ENCODE data around the gene PODNL1. TPM values are rescaled to one million over a fixed set of nuclear protein-coding genes. Genes with fewer than 3 reads are reported as not detected.
A peak's percentile ranks its signal among the peaks of the same experiment; 100 is the strongest.
"Not testable (repeated sequence)": the region's sequence is repeated elsewhere in the genome, so short reads cannot be mapped to it uniquely, and the experiment has no call there.

Gene PODNL1
- total RNA-seq, 1 donor from 2014 or later, result not detected

DNA sequence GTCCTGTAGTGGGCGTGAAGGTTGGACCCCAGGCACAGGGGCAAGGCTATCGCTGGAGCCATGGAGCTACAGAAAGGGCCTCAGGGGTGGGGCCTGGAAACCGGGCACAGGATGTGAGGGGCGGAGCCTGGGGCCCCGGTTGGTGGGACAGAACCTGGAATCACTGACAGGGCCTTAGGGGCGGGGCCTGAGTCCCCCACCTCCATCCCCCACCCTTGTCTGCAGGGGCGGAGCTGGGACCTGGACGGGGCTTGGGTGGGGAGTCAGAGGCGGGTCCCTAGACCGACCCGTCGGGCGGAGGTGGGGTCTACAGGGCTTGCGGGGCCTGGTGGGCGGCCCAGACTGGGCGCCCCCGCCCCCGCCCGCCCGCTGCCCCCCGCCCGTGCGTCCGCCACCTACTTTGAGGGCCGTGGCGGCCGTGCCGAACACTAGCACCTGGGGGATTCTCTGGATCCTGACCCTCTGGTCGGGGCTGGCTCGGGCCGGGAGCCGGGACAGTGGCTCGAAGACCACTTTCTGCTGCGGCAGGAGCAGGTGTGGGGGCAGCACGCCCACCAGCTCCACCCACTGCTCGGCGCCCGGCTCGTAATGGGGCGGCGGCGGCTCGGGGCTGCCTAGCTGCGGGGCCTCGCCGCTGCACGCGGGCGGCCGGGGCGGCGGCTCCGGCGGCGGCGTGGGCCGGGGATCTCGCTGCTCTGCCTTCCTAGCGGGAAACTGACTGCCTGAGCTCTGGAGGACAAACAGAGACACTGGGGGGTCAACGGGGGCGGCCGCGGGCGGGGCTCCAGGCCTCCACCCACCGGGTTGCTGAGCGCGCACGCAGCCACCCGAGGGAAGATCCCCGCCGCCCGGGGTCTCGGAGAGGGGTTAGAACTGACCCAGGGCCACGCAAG, 40.4 kb upstream of the PODNL1 start:
- Mint-ChIP-seq H3K4me1 (ENCODE audit: low read depth) (peaks cover 2% of the 10 kb centered on the region), H3K36me3 (ENCODE audit: insufficient read depth) (peaks cover 9% of the 10 kb centered on the region), H3K9me3 (ENCODE audit: low read depth) (no peaks in the 10 kb centered on the region), H3K27me3 (no peaks in the 10 kb centered on the region), H3K4me3 (ENCODE audit: low read depth) (peak overlapping the region; percentile 49), H3K27ac (no peak overlapping the region)
- peak; percentile 75 for DNase-seq (ENCODE audit: low spot score, unreplicated experiment)
- TF ChIP-seq, protein P1, sequence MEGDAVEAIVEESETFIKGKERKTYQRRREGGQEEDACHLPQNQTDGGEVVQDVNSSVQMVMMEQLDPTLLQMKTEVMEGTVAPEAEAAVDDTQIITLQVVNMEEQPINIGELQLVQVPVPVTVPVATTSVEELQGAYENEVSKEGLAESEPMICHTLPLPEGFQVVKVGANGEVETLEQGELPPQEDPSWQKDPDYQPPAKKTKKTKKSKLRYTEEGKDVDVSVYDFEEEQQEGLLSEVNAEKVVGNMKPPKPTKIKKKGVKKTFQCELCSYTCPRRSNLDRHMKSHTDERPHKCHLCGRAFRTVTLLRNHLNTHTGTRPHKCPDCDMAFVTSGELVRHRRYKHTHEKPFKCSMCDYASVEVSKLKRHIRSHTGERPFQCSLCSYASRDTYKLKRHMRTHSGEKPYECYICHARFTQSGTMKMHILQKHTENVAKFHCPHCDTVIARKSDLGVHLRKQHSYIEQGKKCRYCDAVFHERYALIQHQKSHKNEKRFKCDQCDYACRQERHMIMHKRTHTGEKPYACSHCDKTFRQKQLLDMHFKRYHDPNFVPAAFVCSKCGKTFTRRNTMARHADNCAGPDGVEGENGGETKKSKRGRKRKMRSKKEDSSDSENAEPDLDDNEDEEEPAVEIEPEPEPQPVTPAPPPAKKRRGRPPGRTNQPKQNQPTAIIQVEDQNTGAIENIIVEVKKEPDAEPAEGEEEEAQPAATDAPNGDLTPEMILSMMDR (IDR thresholded peaks at IDR 0.05; ENCODE audit: unreplicated experiment), result no peak

DNA sequence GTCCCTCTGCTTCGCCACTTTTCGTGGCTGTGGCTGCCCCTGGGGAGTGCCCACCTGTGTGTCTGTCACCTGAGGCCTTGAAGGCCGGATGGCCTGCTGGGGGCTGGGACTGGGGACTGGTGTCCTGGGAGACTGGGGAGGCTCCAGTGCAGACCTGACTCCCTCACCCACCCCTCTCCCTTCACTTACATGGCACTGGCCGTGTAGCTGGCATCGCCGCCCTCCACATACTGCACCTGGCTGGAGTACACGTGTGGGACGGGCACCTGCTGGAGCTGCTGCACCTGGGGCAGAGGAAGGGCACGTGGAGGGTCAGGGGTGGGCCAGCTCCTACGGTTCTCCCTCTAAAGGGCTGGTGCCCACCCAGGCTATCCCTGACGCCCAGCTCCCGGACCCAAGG, 39.6 kb upstream of the PODNL1 start:
- DNase-seq (ENCODE audit: low spot score, unreplicated experiment), result no peak
- Mint-ChIP-seq H3K4me3 (ENCODE audit: low read depth) (peak overlapping the region; percentile 49), H3K4me1 (ENCODE audit: low read depth) (peaks cover 2% of the 10 kb centered on the region), H3K27me3 (no peaks in the 10 kb centered on the region), H3K27ac (no peak overlapping the region), H3K36me3 (ENCODE audit: insufficient read depth) (peaks cover 11% of the 10 kb centered on the region), H3K9me3 (ENCODE audit: low read depth) (no peaks in the 10 kb centered on the region)
- TF ChIP-seq, protein P1 (IDR thresholded peaks at IDR 0.05; ENCODE audit: unreplicated experiment), result no peak

DNA sequence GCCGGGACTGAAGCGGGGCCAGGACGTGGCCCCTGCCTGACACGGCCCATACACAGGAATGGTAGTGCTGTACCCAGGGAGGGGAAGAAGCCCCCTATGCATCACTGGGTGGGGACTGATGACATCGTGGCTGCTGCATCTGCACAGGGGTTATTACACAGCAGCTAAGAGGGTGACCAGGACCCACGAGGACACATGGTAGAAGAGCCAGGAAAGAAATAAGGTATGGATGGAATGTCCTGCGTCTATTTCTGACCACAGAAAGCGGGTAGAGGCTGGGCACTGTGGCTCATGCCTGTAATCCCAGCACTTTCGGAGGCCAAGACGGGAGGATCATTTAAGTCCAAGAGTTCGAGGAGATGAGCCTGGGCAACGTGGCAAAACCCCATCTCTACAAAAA, 38.2 kb upstream of the PODNL1 start:
- peaks cover 2% of the 10 kb centered on the region for H3K4me1 Mint-ChIP-seq (ENCODE audit: low read depth)
- TF ChIP-seq, protein P1 (IDR thresholded peaks at IDR 0.05; ENCODE audit: unreplicated experiment), result no peak
- no peak overlapping the region for H3K4me3 Mint-ChIP-seq (ENCODE audit: low read depth)
- H3K9me3 Mint-ChIP-seq (ENCODE audit: low read depth), result no peaks in the 10 kb centered on the region
- DNase-seq (ENCODE audit: low spot score, unreplicated experiment), result no peak
- H3K27ac Mint-ChIP-seq, result no peak overlapping the region
- no peaks in the 10 kb centered on the region for H3K27me3 Mint-ChIP-seq
- peaks cover 11% of the 10 kb centered on the region for H3K36me3 Mint-ChIP-seq (ENCODE audit: insufficient read depth)

DNA sequence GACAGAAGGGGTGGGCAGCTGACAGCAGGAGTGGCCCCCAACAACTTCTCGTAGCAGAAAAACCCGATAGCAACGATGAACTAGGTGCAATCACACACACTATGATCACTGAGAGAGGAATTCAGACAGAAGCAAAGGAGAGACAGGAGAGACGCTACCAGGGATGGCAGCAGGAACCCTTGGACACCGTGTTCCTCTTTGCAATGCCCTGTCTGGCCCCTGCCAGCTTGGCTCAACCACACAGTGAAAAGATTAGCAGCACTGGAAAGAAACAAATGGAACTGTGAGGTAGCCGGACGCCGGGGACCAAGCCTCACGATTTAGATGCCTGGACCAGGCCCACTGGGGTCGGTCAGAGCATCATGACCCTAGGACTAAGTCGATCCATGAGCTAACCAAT, 37.7 kb upstream of the PODNL1 start:
- TF ChIP-seq, protein P1 (IDR thresholded peaks at IDR 0.05; ENCODE audit: unreplicated experiment), result no peak
- H3K36me3 Mint-ChIP-seq (ENCODE audit: insufficient read depth), result peaks cover 11% of the 10 kb centered on the region
- H3K4me3 Mint-ChIP-seq (ENCODE audit: low read depth), result no peak overlapping the region
- no peak overlapping the region for H3K27ac Mint-ChIP-seq
- no peaks in the 10 kb centered on the region for H3K9me3 Mint-ChIP-seq (ENCODE audit: low read depth)
- no peak for DNase-seq (ENCODE audit: low spot score, unreplicated experiment)
- peaks cover 2% of the 10 kb centered on the region for H3K4me1 Mint-ChIP-seq (ENCODE audit: low read depth)
- no peaks in the 10 kb centered on the region for H3K27me3 Mint-ChIP-seq

DNA sequence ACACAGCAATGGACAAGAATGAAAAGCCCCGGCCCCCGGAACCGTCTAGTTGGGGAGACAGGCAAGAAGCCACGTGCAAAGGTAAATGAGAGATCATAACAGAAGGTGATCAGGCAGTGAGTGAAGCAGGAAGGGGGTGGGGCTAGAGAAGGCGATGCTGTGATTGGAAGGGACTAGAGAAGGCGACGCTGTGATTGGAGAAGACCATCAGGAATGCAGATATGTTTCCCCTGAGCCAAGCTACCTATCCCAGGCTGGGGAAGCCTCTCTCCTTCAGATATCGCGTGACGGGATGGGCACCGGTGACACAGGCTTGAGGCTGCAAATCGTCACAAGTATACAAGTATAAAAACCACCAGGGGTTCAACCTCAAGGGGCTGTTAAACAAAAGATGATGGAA, 35.9 kb upstream of the PODNL1 start:
- DNase-seq (ENCODE audit: low spot score, unreplicated experiment), result no peak
- no peak overlapping the region for H3K4me3 Mint-ChIP-seq (ENCODE audit: low read depth)
- H3K9me3 Mint-ChIP-seq (ENCODE audit: low read depth), result no peaks in the 10 kb centered on the region

DNA sequence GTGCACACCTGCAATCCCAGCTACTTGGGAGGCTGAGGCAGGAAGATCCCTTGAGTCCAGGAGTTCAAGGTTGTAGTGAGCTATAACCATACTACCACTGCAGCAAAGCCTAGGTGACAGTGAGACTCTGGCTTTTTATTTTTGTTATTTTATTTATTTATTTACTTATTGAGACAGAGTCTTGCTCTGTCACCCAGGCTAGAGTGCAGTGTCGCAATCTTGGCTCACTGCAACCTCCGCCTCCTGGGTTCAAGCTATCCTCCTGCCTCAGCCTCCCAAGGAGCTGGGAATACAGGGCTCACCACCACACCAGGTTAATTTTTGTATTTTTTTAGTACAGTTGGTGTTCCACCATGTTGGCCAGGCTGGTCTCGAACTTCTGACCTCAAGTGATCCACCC, 35.3 kb upstream of the PODNL1 start:
- H3K36me3 Mint-ChIP-seq (ENCODE audit: insufficient read depth), result peaks cover 15% of the 10 kb centered on the region
- not testable (repeated sequence) for H3K27ac Mint-ChIP-seq; H3K9me3 Mint-ChIP-seq (ENCODE audit: low read depth); H3K4me3 Mint-ChIP-seq (ENCODE audit: low read depth); DNase-seq (ENCODE audit: low spot score, unreplicated experiment); H3K4me1 Mint-ChIP-seq (ENCODE audit: low read depth); H3K27me3 Mint-ChIP-seq

More for the DNA sequence above, 35.9 kb upstream of the PODNL1 start:
- peaks cover 13% of the 10 kb centered on the region for H3K36me3 Mint-ChIP-seq (ENCODE audit: insufficient read depth)
- peak overlapping the region; percentile 91 for H3K27ac Mint-ChIP-seq
- no peaks in the 10 kb centered on the region for H3K27me3 Mint-ChIP-seq
- peaks cover 2% of the 10 kb centered on the region for H3K4me1 Mint-ChIP-seq (ENCODE audit: low read depth)
- TF ChIP-seq, protein P1 (IDR thresholded peaks at IDR 0.05; ENCODE audit: unreplicated experiment), result no peak
